GM23248 (cell line): ENCODE results near the gene ARMC8.

ENCODE experiments used
- EZH2 ChIP-seq: fragments of 200-600 bp; sonication (generic); IDR thresholded peaks from 2 replicates; pipeline ENCODE4 v1.6.1; 2018; ENCODE audit warnings: antibody characterized with exemption, mild to moderate bottlenecking; ENCODE audit not compliant: insufficient read depth, poor library complexity, severe bottlenecking
- EZH2phosphoT487 ChIP-seq: fragments of 200-600 bp; sonication (generic); IDR thresholded peaks from 2 replicates; pipeline ENCODE4 v1.6.1; 2018; ENCODE audit warnings: antibody characterized with exemption, moderate library complexity, mild to moderate bottlenecking, low read depth; ENCODE audit not compliant: insufficient read depth

- TF ChIP-seq EZH2 (no peak), EZH2phosphoT487 (no peak)
Observed at GRCh38 chr3:138220242-138220641, 33.1 kb downstream of the ARMC8 start.
